ENCODE results near the gene PIR.
A peak's percentile ranks its signal among the peaks of the same experiment; 100 is the strongest.

PIR gene

DNA sequence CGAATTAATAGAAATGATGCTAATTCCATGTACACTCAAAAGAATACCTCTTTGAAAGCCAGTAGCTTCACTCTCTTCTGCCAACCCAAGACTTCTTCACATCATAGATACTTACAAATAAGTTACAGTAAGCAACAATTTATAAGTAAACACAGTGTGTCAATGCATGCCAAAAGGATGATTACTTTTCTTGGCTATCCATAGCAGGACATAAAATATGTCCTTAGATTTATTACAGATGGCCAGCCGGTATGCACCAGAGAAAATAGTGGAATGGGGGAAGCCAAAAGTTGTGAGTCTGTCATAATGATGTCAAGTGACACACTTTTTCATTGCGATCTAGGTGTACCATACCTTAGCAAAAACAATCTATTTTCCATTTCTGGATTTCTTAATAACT, 6.8 kb upstream of the PIR start:
- H2BK5ac ChIP-seq (ENCODE audit: low read length) = no peak overlapping the region
- H3K36me3 ChIP-seq (ENCODE audit: control insufficient read depth, insufficient read depth, low read length) = no peaks in the 10 kb centered on the region
- no CpG with 5 or more reads among the region's 3 CpGs for WGBS (ENCODE audit: extremely low coverage, insufficient coverage, low lambda C conversion rate)
- H2BK120ac ChIP-seq (ENCODE audit: low read depth, low read length) = no peak overlapping the region
- no peak overlapping the region for H3K56ac ChIP-seq (ENCODE audit: low read length)
- no peak overlapping the region for H3K4ac ChIP-seq (ENCODE audit: low read depth, low read length)
- no peak overlapping the region for H3K18ac ChIP-seq (ENCODE audit: low read length)
- H3K79me1 ChIP-seq (ENCODE audit: low read length) = no peaks in the 10 kb centered on the region
- no peaks in the 10 kb centered on the region for H3K4me1 ChIP-seq (ENCODE audit: control insufficient read depth, low read depth, low read length)
- DNase-seq = no peak
- no peak overlapping the region for H3K23ac ChIP-seq (ENCODE audit: low read length)
- H4K8ac ChIP-seq (ENCODE audit: low read depth, low read length) = no peak overlapping the region
- H3K27ac ChIP-seq (ENCODE audit: low read depth, low read length) = no peak overlapping the region
- H4K5ac ChIP-seq (ENCODE audit: low read length) = no peak overlapping the region
- no peaks in the 10 kb centered on the region for H3K79me2 ChIP-seq (ENCODE audit: control insufficient read depth, insufficient read depth, low read length)
- H3K27me3 ChIP-seq (ENCODE audit: insufficient read depth, low read length, poor library complexity) = no peaks in the 10 kb centered on the region
- H3K4me2 ChIP-seq (ENCODE audit: low read length) = no peak overlapping the region
- H2BK15ac ChIP-seq (replicated peaks; ENCODE audit: low read depth) = no peak overlapping the region
- H2AK5ac ChIP-seq (ENCODE audit: low read length) = no peak overlapping the region
- no peak overlapping the region for H3K4me3 ChIP-seq (ENCODE audit: low read length)
- no peak overlapping the region for H3K9ac ChIP-seq (ENCODE audit: low read length)

DNA sequence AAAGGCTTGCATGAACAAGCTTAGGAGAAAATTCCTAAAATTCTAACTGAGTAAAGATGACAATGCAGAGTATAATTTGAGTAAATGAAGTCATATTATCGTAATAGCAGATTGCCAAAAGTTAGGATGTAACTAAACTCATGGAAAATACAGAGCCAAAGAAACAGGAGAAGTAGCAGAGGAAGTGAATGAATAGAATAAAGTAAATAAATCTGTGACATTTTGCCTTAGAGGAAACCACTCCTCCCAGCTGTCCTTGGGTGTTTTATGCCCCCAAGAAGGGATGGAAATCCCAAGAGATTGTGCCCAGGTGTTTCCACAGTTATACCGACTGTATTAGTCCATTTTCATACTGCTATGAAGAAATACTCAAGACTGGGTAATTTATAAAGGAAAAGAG, 5.6 kb upstream of the PIR start:
- no peak overlapping the region for H3K18ac ChIP-seq (ENCODE audit: low read length)
- no peak overlapping the region for H3K23ac ChIP-seq (ENCODE audit: low read length)
- no peak overlapping the region for H4K8ac ChIP-seq (ENCODE audit: low read depth, low read length)
- no peak overlapping the region for H3K4me3 ChIP-seq (ENCODE audit: low read length)
- no peak overlapping the region for H3K9ac ChIP-seq (ENCODE audit: low read length)
- no peak overlapping the region for H2AK5ac ChIP-seq (ENCODE audit: low read length)
- H4K5ac ChIP-seq (ENCODE audit: low read length) = no peak overlapping the region
- no peak overlapping the region for H2BK120ac ChIP-seq (ENCODE audit: low read depth, low read length)
- H3K56ac ChIP-seq (ENCODE audit: low read length) = no peak overlapping the region
- no peaks in the 10 kb centered on the region for H3K27me3 ChIP-seq (ENCODE audit: insufficient read depth, low read length, poor library complexity)
- H2BK5ac ChIP-seq (ENCODE audit: low read length) = no peak overlapping the region
- no peaks in the 10 kb centered on the region for H3K79me2 ChIP-seq (ENCODE audit: control insufficient read depth, insufficient read depth, low read length)
- H3K4ac ChIP-seq (ENCODE audit: low read depth, low read length) = no peak overlapping the region
- no peaks in the 10 kb centered on the region for H3K36me3 ChIP-seq (ENCODE audit: control insufficient read depth, insufficient read depth, low read length)
- no peaks in the 10 kb centered on the region for H3K79me1 ChIP-seq (ENCODE audit: low read length)
- no peak overlapping the region for H2BK15ac ChIP-seq (replicated peaks; ENCODE audit: low read depth)
- H3K27ac ChIP-seq (ENCODE audit: low read depth, low read length) = no peak overlapping the region
- no peak for DNase-seq
- no peaks in the 10 kb centered on the region for H3K4me1 ChIP-seq (ENCODE audit: control insufficient read depth, low read depth, low read length)
- WGBS (ENCODE audit: extremely low coverage, insufficient coverage, low lambda C conversion rate) = no CpG with 5 or more reads among the region's 2 CpGs
- no peak overlapping the region for H3K4me2 ChIP-seq (ENCODE audit: low read length)

DNA sequence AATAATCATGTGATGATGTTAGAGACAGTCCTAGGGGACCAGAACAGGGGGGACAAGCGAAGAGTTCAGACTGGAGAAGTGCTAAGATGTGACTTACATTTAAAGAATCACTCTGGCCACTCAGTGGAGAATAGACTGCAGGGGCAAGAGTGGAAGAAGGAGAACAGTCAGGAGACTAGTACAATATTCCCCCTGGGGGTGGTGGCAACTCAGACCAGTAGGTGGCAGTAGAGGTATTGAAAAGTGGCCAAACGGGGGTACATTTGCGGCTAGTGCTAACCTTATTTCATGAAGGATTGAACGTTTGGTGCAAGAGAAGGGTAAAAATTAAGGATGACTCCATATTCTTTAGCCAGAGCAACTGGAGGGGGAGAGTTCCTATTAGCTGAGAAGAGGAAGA, 4.7 kb upstream of the PIR start:
- no peak overlapping the region for H3K4me3 ChIP-seq (ENCODE audit: low read length)
- DNase-seq = peak; percentile 60
- no peaks in the 10 kb centered on the region for H3K36me3 ChIP-seq (ENCODE audit: control insufficient read depth, insufficient read depth, low read length)
- no peak overlapping the region for H2BK15ac ChIP-seq (replicated peaks; ENCODE audit: low read depth)
- no peak overlapping the region for H3K4me2 ChIP-seq (ENCODE audit: low read length)
- H2BK120ac ChIP-seq (ENCODE audit: low read depth, low read length) = no peak overlapping the region
- H3K4me1 ChIP-seq (ENCODE audit: control insufficient read depth, low read depth, low read length) = no peaks in the 10 kb centered on the region
- no CpG with 5 or more reads among the region's 4 CpGs for WGBS (ENCODE audit: extremely low coverage, insufficient coverage, low lambda C conversion rate)
- H3K79me1 ChIP-seq (ENCODE audit: low read length) = no peaks in the 10 kb centered on the region
- H4K5ac ChIP-seq (ENCODE audit: low read length) = no peak overlapping the region
- no peak overlapping the region for H3K56ac ChIP-seq (ENCODE audit: low read length)
- H3K23ac ChIP-seq (ENCODE audit: low read length) = no peak overlapping the region
- no peak overlapping the region for H4K8ac ChIP-seq (ENCODE audit: low read depth, low read length)
- H3K9ac ChIP-seq (ENCODE audit: low read length) = no peak overlapping the region
- no peak overlapping the region for H3K4ac ChIP-seq (ENCODE audit: low read depth, low read length)
- no peaks in the 10 kb centered on the region for H3K79me2 ChIP-seq (ENCODE audit: control insufficient read depth, insufficient read depth, low read length)
- H3K27ac ChIP-seq (ENCODE audit: low read depth, low read length) = no peak overlapping the region
- H3K18ac ChIP-seq (ENCODE audit: low read length) = no peak overlapping the region
- no peaks in the 10 kb centered on the region for H3K27me3 ChIP-seq (ENCODE audit: insufficient read depth, low read length, poor library complexity)
- no peak overlapping the region for H2AK5ac ChIP-seq (ENCODE audit: low read length)
- no peak overlapping the region for H2BK5ac ChIP-seq (ENCODE audit: low read length)

DNA sequence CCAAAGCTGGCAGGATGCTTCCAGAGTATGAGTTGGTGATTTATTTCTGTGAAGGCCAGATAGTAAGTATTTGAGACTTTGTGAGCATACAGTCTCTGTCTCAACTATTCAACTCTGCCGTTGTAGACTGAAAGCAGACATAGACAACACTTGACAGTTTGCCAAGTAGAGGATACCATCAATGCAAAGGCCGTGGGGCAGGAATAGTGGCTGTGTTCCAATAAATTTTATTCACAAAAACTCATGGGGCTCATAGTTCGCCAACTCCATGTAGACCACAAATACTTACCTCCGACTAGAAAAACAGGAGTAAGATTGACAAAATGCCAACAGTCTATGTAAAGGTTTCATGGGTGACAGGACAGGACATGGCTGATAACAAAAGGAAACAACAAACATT, 3.7 kb upstream of the PIR start:
- Histone ChIP-seq H3K27ac (ENCODE audit: low read depth, low read length) (no peak overlapping the region), H3K56ac (ENCODE audit: low read length) (no peak overlapping the region), H3K4me1 (ENCODE audit: control insufficient read depth, low read depth, low read length) (no peaks in the 10 kb centered on the region), H4K5ac (ENCODE audit: low read length) (no peak overlapping the region), H2BK5ac (ENCODE audit: low read length) (no peak overlapping the region), H3K36me3 (ENCODE audit: control insufficient read depth, insufficient read depth, low read length) (no peaks in the 10 kb centered on the region), H3K4ac (ENCODE audit: low read depth, low read length) (no peak overlapping the region), H2AK5ac (ENCODE audit: low read length) (no peak overlapping the region), H2BK120ac (ENCODE audit: low read depth, low read length) (no peak overlapping the region), H3K79me2 (ENCODE audit: control insufficient read depth, insufficient read depth, low read length) (no peaks in the 10 kb centered on the region), H3K79me1 (ENCODE audit: low read length) (no peaks in the 10 kb centered on the region), H4K8ac (ENCODE audit: low read depth, low read length) (no peak overlapping the region), H3K23ac (ENCODE audit: low read length) (no peak overlapping the region), H3K9ac (ENCODE audit: low read length) (no peak overlapping the region), H2BK15ac (replicated peaks; ENCODE audit: low read depth) (no peak overlapping the region), H3K4me3 (ENCODE audit: low read length) (no peak overlapping the region), H3K18ac (ENCODE audit: low read length) (no peak overlapping the region), H3K4me2 (ENCODE audit: low read length) (no peak overlapping the region), H3K27me3 (ENCODE audit: insufficient read depth, low read length, poor library complexity) (no peaks in the 10 kb centered on the region)
- no CpG with 5 or more reads among the region's 4 CpGs for WGBS (ENCODE audit: extremely low coverage, insufficient coverage, low lambda C conversion rate)
- DNase-seq = no peak

DNA sequence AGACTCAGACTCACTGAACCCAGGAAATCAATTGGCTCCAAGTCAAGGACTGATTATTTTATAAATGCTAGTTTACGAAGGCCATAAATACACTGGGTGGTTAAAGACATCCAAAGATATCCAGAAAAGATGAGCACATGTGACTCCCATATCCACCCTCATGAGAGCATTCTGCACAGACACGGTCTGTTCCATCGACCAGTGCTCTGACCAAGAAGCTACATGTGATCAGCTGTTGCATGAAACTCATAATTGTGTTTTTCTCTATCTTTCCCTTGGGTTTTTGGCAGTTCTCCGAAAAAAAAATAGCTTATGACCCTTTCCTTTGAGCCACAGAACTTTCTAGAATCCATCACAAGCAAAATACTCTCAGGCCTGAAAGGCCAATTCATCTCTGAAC, 2.7 kb upstream of the PIR start:
- H3K4me3 ChIP-seq (ENCODE audit: low read length) = no peak overlapping the region
- no peak overlapping the region for H3K56ac ChIP-seq (ENCODE audit: low read length)
- no peak overlapping the region for H3K27ac ChIP-seq (ENCODE audit: low read depth, low read length)
- no peaks in the 10 kb centered on the region for H3K36me3 ChIP-seq (ENCODE audit: control insufficient read depth, insufficient read depth, low read length)
- DNase-seq = no peak
- no peak overlapping the region for H3K4me2 ChIP-seq (ENCODE audit: low read length)
- H3K27me3 ChIP-seq (ENCODE audit: insufficient read depth, low read length, poor library complexity) = no peaks in the 10 kb centered on the region
- no peak overlapping the region for H2BK15ac ChIP-seq (replicated peaks; ENCODE audit: low read depth)
- no peak overlapping the region for H4K8ac ChIP-seq (ENCODE audit: low read depth, low read length)
- no peaks in the 10 kb centered on the region for H3K79me1 ChIP-seq (ENCODE audit: low read length)
- H3K23ac ChIP-seq (ENCODE audit: low read length) = no peak overlapping the region
- H3K79me2 ChIP-seq (ENCODE audit: control insufficient read depth, insufficient read depth, low read length) = no peaks in the 10 kb centered on the region
- H4K5ac ChIP-seq (ENCODE audit: low read length) = no peak overlapping the region
- no peak overlapping the region for H2BK5ac ChIP-seq (ENCODE audit: low read length)
- no peak overlapping the region for H3K18ac ChIP-seq (ENCODE audit: low read length)
- H3K4me1 ChIP-seq (ENCODE audit: control insufficient read depth, low read depth, low read length) = no peaks in the 10 kb centered on the region
- H3K9ac ChIP-seq (ENCODE audit: low read length) = no peak overlapping the region
- no peak overlapping the region for H3K4ac ChIP-seq (ENCODE audit: low read depth, low read length)
- H2AK5ac ChIP-seq (ENCODE audit: low read length) = no peak overlapping the region
- WGBS (ENCODE audit: extremely low coverage, insufficient coverage, low lambda C conversion rate) = no CpG with 5 or more reads among the region's 4 CpGs
- no peak overlapping the region for H2BK120ac ChIP-seq (ENCODE audit: low read depth, low read length)

DNA sequence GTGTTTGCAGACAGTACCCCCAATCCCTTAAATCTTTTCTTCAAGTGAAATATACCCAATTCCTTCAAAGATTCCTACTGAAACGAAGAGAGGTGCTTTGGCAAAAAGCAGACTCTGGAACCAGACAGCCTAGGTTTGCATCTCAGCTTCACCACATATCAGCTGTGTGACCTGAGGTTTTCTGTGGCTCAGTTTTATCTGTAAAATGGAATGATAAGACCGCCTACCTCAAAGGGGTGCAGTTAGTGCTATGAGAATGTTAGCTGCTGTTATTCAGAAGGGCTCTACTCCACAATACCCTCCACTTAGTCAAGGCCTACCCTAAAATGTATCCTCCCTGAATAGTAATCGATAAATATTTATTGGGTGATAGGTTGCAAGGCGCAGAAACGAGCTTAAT, 664 bp downstream of the PIR start:
- H3K79me2 ChIP-seq (ENCODE audit: control insufficient read depth, insufficient read depth, low read length) = no peaks in the 10 kb centered on the region
- WGBS (ENCODE audit: extremely low coverage, insufficient coverage, low lambda C conversion rate) = no CpG with 5 or more reads among the region's 5 CpGs
- H3K4me1 ChIP-seq (ENCODE audit: control insufficient read depth, low read depth, low read length) = no peaks in the 10 kb centered on the region

More for the DNA sequence above, 664 bp downstream of the PIR start:
- Histone ChIP-seq H3K23ac (ENCODE audit: low read length) (no peak overlapping the region), H2BK15ac (replicated peaks; ENCODE audit: low read depth) (no peak overlapping the region), H3K27ac (ENCODE audit: low read depth, low read length) (peak overlapping the region; percentile 66), H3K36me3 (ENCODE audit: control insufficient read depth, insufficient read depth, low read length) (no peaks in the 10 kb centered on the region), H3K9ac (ENCODE audit: low read length) (peak overlapping the region; percentile 78), H3K4ac (ENCODE audit: low read depth, low read length) (no peak overlapping the region), H3K56ac (ENCODE audit: low read length) (peak overlapping the region; percentile 85), H3K18ac (ENCODE audit: low read length) (peak overlapping the region; percentile 86), H3K4me3 (ENCODE audit: low read length) (no peak overlapping the region), H2BK120ac (ENCODE audit: low read depth, low read length) (no peak overlapping the region), H3K79me1 (ENCODE audit: low read length) (no peaks in the 10 kb centered on the region), H3K4me2 (ENCODE audit: low read length) (peak overlapping the region; percentile 27), H2BK5ac (ENCODE audit: low read length) (no peak overlapping the region), H4K8ac (ENCODE audit: low read depth, low read length) (no peak overlapping the region), H4K5ac (ENCODE audit: low read length) (peak overlapping the region; percentile 6), H3K27me3 (ENCODE audit: insufficient read depth, low read length, poor library complexity) (no peaks in the 10 kb centered on the region), H2AK5ac (ENCODE audit: low read length) (no peak overlapping the region)
- peak; percentile 10 for DNase-seq

Measured in mesendoderm (in vitro differentiated cells).